GM18907 (cell line): ENCODE results near the gene RAPGEF1.

ENCODE experiments used
- ATAC-seq: cut with Tn5 transposase; IDR thresholded peaks from one replicate; pipeline ENCODE4 v1.9.1; 2021; ENCODE audit warnings: mild to moderate bottlenecking, moderate library complexity; ENCODE audit not compliant: unreplicated experiment

RAPGEF1 gene

GRCh38 chr9:131629226-131629500, 110.7 kb downstream of the RAPGEF1 start:
- no peak for ATAC-seq

GRCh38 chr9:131628459-131629225, 111.2 kb downstream of the RAPGEF1 start:
- no peak for ATAC-seq

- ATAC-seq: peak; percentile 54
Observed at GRCh38 chr9:131627648-131628458, 112.0 kb downstream of the RAPGEF1 start.

GRCh38 chr9:131627326-131627647, 112.6 kb downstream of the RAPGEF1 start:
- no peak for ATAC-seq

- no peak for ATAC-seq
Observed at GRCh38 chr9:131625790-131626670, 113.8 kb downstream of the RAPGEF1 start.

- no peak for ATAC-seq
Observed at GRCh38 chr9:131625508-131625787, 114.4 kb downstream of the RAPGEF1 start.

- ATAC-seq: no peak
Observed at GRCh38 chr9:131624636-131625507, 115.0 kb downstream of the RAPGEF1 start.

- ATAC-seq: no peak
Observed at GRCh38 chr9:131623655-131624330, 116.1 kb downstream of the RAPGEF1 start.

- no peak for ATAC-seq
Observed at GRCh38 chr9:131622523-131622922, 117.4 kb downstream of the RAPGEF1 start.

- no peak for ATAC-seq
Observed at GRCh38 chr9:131621551-131622358, 118.1 kb downstream of the RAPGEF1 start.

- no peak for ATAC-seq
Observed at GRCh38 chr9:131620764-131621520, 118.9 kb downstream of the RAPGEF1 start.

GRCh38 chr9:131619680-131620079, 120.2 kb downstream of the RAPGEF1 start:
- ATAC-seq: no peak

- no peak for ATAC-seq
Observed at GRCh38 chr9:131618785-131619184, 121.1 kb downstream of the RAPGEF1 start.

- no peak for ATAC-seq
Observed at GRCh38 chr9:131618071-131618479, 121.8 kb downstream of the RAPGEF1 start.

- ATAC-seq: no peak
Observed at GRCh38 chr9:131617611-131618010, 122.3 kb downstream of the RAPGEF1 start.

GRCh38 chr9:131616983-131617604, 122.8 kb downstream of the RAPGEF1 start:
- no peak for ATAC-seq

- ATAC-seq: no peak
Observed at GRCh38 chr9:131614340-131614915, 125.4 kb downstream of the RAPGEF1 start.

GRCh38 chr9:131613921-131614320, 126.0 kb downstream of the RAPGEF1 start:
- no peak for ATAC-seq
